HG03139 (cell line): ENCODE results near the gene ZDHHC7.

Experiments used
- ATAC-seq: cut with Tn5 transposase; IDR thresholded peaks from one replicate; pipeline ENCODE4 v1.9.1; 2021; ENCODE audit not compliant: unreplicated experiment

ZDHHC7 gene

DNA sequence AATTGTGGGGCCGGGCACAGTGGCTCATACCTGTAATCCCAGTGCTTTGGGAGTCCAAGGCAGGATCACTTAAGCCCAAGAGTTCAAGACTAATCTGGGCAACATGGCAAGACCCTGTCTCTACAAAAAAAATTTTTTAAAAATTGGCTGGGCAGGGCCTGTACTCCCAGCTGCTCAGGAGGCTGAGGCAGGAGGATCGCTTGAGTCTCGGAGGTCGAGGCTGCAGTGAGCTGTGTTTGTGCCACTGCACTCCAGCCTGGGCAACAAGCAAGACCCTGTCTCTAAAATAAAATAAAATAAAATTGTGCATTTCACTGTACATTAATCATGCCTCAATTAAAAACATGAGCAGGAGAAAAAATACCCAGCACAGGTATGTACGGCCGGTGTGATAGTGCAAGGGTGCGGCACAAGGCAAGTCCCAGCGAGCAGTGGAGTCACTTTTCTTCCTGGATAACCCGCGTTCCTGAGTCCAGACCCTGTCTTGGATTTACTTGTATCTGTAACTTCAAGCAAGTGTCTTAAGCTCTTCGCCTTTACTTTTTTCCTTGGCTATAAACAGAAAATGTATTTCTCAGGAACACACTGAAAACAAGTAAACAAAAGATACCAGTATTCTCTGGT is 11.4 kb downstream of the ZDHHC7 start:
- ATAC-seq, result no peak

DNA sequence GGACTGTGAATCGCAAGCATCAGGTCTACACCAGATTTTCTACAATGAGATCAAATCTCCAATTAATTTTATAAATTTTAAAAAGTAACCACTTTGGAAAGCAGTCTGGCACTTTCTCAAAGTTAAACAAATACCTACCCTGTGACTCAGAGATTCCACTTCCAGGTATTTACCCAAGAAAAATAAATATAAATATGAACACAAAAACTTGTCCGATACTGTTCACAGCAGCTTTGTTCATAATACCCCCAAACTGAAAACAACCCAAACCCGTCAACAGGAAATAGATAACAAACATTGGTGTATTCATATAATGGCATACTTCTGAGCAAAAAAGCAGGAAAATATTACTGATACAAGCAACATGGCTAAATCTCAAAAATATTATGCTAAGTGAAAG is 12.1 kb downstream of the ZDHHC7 start:
- no peak for ATAC-seq

DNA sequence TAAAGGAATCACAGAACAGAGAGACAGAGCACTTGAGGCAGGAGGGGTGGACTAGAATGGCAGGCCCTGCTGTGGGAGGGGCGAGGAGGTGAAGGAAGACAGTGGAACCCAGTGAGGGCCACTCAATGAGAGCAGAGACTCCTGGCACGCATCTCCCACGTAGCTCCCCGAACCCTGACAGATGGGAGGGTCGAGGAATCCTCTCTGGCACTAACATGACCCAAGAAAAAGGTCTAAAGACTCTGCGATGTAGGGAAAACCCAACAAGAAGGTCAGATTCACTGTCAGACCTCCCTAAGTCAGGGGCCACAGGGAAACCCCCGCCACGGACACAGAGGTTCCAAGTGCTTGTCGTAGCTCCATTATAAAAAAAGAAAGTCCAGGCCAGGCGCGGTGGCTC is 15.0 kb downstream of the ZDHHC7 start:
- no peak for ATAC-seq

DNA sequence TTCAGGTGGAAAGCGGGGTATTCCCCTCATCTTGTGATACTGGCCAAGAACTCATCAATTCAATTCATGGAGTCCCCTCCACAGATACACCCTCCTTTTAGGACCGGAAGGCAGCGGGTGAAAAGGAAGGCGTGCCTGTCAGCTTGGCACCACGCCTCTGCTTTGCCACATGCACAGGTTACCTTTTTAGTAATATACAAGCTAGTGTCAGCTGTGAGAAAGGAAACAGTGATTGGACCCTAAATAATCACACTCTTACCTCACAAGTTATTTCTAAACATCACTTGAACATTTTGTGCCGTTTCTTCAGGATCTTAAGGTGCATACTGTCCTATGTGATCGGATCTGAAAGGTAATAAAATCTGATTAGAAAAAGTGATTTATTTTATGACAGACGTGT is 15.7 kb downstream of the ZDHHC7 start:
- ATAC-seq, result no peak

DNA sequence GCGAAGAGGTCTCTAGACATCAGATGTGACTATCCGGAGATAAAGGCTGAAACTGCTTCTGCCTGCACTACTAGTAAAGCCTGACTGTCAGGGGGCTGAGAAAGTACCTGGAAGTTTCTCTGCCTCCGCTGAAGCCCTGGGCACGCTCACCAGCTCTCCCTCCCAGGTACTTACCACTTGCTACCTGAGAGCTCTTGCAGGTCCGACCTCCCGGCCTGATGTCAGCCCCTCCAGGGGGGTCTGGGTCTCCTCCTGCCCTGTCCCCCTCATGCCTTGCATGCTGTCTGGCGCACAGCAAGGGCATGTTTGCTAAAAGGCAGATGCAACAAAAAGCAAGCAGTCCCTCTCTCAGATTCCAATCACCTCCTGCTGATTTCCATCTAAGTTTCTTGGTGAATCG is 17.4 kb downstream of the ZDHHC7 start:
- ATAC-seq, result no peak

DNA sequence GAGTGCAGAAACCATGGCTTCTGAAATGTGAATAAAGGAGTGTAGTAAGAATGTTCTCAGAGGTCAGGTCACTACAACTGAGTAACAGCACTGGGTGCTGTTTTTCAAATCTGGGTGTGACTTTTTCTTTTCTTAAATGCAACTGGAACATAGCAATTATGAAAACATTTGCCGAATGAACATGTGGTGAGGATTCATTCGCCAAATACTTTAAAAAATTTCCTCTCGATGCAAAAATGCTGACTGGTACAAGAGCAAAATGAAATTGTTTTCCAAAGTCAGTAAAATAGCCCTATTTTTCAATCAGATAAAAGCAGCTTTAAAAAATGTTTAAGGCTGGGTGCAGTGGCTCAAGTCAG is 18.6 kb downstream of the ZDHHC7 start:
- ATAC-seq, result no peak

DNA sequence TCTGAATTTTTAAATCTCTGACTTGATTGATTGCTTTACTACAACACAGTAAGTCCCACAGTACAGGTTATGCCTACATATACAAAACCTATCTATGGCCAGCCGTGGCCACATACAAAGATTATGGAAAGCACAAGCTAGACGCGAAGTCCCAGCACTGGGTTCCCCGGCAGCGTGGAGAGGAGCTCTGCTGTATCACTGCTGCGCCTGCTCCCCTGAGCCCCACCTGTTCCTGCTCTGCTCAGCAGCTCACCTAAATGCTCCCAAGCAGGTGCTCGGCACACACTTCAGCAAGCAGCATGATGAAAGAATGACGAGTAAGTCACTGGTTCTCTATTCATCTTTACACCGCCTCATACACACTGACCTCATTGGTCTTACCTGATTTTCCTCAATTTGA is 20.6 kb downstream of the ZDHHC7 start:
- ATAC-seq, result no peak

DNA sequence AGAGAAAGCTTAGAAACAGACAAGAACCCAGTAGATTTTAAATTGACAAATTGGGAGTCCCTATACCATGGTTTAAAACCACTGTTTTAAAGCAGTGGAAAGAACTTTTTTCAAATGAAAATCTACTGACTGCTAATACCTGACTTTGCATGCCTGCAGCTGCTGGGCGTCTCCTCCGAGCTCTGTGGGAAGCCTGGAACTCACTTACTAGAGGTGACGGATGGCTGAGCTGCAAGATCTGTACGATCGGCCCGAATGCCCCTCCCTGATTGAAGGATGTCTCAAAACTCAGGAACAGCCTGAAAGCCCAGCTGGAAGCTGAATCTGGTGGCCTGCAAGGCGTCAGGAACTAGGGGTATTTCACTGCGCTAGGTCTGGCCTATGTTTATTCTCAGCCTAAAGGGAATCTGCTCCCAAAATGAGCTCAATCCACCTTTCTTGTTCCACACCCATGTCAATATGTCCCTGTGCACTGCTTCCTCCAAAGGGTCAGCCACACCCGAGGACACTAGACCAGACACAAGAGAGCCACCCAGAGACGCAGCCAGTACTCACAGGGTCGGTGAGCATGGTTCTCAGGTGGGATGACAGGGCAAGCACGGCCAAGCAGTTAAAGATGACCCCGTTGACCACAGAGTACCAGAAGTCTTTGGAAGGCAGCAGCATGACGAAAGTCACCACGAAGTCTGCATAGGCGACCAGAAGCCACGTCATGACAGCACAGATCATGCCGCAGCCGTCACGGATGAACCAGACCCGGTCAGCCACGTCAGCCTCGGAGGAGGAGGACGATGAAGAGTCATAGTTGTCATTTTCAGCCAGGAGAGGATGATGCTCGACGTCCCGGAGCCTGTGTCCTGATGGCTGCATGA is 21.4 kb downstream of the ZDHHC7 start:
- ATAC-seq, result no peak

DNA sequence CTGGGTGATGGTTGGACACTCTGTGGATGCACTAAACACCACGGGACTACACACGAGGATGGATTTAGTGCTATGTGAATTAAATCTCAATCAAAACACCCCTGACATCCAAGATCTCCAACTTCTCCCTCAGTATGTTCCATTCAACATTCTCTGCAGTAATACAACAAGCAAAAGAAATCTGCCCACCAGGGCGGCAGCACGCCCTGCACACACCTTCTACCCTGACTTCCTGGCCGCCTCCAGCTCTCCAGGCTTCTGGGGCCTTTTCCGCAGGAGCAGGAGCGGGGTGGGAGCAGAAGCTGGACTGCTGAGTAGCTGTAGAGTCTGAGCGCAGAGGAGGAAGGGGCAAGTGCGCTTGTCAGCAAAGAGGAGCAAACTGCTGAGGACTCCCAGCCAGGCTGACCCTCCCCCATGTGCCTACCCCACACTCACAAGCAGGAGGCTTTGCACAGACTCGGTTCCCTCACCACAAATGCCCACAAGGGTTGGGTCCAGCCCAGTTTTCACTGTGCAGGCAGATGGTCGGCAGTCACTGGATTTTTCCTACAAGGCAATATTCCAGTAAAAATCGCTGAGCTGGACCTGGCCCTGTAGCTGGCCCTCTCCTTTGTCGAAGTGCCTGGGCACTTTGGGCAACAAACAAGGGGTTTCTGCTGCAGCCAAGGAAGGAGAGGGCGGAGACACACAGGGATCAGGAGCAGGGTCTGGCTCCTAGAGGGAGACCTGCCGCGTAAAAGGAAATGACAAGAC is 22.8 kb downstream of the ZDHHC7 start:
- ATAC-seq, result no peak

DNA sequence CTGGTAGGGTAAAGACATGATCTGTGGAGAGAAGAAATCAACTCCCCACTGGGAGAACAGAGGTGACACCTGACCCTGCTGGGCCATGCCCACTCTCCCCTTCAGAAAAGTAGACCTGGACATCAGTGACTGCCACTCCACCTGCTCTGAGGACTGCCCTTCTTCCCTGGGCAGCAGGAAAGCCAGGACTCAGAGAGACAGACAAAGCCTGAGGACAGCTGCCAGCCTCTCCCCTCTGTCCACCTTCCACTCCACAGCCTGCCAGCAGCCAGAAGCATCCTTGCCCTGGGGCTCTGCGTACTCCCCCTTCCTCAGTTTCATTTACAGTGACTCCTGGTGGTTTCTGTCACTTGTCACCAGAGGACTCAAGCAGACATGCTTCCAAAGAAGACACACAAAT is 24.5 kb downstream of the ZDHHC7 start:
- ATAC-seq, result no peak

DNA sequence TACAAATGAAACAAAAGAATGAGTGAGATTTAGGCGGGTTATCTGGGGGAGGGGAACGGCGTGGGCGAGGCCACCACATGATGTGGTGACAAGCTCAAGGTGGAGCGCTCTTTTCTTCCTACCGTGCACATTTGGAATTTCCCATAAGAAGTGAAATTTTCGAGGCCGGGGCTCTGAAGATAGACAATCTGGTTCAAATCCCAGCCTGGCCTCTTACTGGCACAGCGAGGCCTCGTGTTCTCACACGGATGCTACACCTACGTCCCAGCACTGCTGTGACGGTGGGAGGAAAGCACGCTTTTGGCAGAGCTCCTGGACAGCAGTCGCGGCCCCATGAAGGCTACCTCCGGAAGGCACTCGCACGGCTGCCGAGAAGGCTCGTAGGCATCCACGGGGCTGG is 25.2 kb downstream of the ZDHHC7 start:
- no peak for ATAC-seq

DNA sequence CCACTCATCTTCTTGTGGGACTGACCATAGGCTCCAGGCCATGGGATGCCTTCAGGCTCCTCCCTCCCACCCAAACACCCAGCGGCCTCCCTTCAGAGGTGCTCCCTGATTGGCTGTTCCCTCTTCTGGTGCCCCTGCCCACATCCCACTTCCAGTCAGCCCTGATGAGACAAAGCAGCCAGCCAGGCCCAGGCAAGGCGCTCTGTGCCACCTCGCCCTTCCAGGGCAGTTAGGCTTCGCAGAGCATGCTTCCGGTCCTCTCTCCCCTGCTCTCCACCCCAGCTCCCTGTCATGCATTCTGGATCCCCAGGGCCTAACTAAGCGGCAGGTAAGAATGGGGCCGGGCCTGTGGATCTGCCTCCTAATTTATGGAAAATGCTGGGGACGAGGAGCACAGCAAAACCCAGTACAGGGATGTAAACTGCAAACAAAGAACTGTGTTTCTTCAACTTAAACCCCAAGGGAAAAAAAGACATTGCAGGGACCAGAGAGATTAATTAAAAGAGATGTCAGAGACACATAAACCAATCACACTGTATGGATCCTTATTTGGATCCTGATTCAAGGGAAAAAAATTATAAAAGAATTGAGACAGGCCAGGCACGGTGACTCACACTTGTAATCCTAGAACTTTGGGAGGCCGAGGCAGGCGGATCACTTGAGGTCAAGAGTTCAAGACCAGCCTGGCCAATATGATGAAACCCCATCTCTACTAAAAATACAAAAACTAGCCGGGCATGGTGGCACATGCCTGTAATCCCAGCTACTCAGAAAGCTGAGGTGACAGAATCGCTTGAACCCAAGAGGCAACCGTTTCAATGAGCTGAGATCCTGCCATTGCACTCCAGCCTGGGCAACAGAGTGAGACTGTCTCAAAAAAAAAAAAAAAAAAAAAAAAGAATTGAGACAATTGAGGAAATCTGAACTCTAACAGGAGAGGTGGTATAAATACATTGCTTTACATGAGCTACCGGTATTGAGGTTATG is 26.0 kb downstream of the ZDHHC7 start:
- ATAC-seq, result no peak

DNA sequence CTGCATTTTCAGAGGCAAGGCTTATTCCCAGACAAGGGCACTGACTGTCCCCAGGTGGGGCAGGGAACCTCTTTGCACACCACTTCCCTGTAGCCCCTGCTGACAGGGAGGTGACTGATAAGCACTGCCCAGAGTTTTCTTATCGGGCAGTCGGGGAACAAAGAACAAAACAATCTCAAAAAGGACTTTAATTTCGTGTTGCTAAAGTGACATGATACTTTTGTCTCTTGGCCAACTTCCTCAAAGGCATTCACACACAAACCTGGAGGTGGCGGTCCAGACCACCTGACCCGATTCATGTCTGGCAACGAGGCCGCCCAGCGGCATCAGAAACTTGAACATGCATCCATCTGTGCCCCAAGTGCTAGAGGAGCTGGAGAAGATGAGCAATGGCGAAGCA is 28.9 kb downstream of the ZDHHC7 start:
- ATAC-seq, result no peak

DNA sequence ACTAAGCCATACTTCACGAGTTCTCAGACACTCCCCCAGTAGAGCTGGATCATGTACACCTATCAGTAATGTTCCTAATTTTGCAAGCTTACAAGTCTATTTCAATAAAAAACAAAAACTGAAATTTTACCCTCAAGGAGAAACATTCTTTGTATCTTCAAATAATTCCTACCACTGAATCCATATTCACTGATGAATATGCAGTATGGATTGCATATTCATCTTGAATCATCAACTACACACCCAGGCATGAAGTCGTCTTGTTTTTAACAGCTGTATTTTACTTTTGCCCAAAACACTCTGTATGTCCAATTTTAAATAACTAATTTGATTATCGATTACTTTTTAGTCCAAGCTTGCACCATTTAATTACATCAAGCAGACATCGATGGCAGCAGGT is 31.8 kb downstream of the ZDHHC7 start:
- ATAC-seq, result no peak

DNA sequence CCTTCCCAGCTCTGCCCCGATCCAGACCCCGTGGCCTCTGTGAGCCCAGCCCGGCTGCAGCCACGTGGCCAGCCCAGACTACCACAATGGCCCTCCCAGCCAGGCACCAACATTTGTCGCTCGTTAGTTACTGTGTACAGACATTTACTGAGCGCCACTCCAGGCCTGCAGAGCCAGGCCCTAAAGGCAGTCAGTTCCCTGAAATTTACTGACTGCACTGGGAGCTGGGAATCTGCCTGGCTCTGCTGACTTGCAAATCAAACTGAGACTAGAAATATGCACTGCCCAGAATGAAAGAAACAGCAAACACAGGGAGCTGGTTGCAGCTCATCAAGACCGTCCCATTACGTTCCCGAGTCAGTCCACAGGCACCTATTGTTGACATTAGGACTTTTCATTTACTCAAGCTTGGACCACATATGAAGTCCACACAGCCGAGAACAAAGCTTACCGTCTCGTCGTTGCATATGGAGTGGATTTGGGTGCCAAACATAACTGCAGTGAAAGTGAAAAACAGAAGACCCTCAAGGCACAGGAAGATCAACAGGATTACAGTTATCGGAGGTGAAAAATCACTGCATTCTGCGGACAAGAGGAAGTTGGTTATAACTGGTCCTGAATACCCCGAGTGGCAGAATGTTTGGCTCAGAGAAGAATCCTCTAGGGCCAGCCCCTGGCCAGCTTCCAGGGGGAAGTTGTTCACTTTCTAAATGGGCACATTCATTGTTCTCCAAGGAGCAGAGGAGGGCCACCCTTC is 34.5 kb downstream of the ZDHHC7 start:
- ATAC-seq, result no peak

DNA sequence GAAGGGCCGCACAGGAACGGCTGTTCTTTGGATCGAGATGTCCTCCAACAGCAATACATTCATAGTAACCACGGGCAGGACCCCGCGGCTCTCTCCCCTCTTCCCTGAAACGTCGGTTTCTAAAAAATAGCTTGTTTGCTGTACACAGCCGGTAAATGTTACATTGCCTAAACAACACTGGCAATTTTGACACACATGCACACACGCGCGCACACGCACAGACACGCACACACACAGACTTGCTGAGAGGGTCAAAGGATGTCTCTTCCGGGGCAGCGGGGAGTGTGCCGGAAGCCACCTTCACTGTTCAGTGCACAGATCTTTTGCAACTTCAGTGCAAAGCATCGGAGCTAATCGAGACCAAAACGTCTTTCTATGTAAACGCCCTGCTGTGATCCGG is 35.8 kb downstream of the ZDHHC7 start:
- no peak for ATAC-seq

DNA sequence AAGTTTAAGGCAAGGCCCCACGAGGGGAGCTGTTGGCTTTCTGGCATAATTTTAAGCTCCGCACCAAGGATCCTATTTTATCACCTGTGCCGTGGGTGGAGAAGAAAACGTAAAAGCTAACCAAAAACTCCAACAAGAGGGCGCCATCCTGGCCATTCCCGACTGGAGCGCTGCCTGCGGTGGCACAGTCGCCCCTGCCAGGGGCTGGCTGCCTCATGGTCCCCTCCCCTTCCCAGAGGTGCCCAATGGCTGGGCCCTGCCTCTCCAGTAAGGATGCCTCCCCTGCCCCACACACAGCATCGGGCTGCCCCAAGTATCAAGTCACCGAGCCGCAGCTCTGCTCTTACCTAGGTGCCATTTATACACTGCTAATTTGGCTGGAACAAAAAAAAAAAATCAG is 36.3 kb downstream of the ZDHHC7 start:
- ATAC-seq, result no peak

DNA sequence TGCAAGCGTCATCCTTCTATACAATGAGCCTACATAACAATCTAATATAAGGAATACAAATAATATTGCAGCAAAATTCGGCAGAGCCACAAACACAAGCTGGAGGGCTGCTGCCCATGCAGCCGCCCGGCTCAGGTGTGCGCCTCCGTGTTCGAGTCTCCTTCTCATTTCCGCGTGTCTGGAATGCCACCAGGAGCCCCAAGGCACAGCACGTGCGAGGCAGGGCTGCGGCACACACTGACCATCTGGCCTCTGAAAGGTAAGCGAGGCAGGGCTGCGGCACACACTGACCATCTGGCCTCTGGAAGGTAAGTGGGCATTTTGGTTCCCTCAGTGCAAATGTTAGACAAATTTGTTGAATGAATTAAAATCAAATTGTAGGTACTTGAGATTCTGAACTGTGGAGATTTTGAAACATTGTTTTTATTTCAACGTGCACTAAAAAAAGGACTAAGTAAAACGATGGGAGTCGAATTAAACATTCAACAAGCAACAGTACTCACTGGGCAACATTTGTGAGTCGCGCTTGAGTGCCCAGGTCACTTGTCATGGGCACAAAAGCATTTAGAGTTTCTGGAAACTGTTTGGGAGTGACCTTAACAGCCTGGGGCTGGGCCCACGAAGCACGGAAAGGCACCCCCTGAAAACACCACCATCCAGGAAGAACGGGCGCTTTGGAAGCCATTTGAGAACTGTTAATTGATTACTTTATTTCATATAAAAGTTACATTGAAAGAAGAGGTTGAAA is 37.4 kb downstream of the ZDHHC7 start:
- no peak for ATAC-seq

DNA sequence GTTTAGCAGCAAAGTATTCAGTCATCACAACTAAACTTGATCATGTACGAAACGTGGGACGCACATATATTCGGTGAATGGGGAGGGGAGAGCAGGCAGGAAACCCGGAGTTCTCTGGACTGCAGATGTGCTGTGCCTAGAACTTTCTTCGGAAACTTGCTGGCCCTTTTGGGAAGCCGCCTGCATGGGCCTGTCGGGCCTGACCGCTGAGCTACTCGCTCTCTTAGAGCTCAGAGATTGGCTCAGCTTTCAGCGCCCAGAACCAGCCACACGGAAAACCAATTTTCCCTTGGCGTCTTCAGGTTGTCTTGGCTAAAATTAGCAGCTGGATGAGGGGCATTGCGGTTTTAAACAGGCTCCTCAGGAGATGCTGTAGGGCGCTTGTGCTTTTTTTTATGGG is 38.1 kb downstream of the ZDHHC7 start:
- no peak for ATAC-seq
